COLO668 (cell line): ENCODE measurements around the gene ARSI.

Experiments used
- DNase-seq: peaks from one replicate; lab custom pipeline; 2025; ENCODE audit not compliant: unreplicated experiment; lab: John Stamatoyannopoulos, UW

Gene ARSI

GRCh38 chr5:150309101-150309885, 6.6 kb upstream of the ARSI start:
- DNase-seq, result no peak

GRCh38 chr5:150307617-150308426, 5.1 kb upstream of the ARSI start:
- no peak for DNase-seq

GRCh38 chr5:150306775-150307174, 4.1 kb upstream of the ARSI start:
- no peak for DNase-seq

- DNase-seq, result no peak
These were observed 2.9 kb upstream of the ARSI start for GRCh38 chr5:150305557-150305956.

GRCh38 chr5:150305095-150305494, 2.4 kb upstream of the ARSI start:
- DNase-seq, result no peak

- DNase-seq, result no peak
These were observed 1.9 kb upstream of the ARSI start for GRCh38 chr5:150304481-150305081.

- DNase-seq, result no peak
These were observed 1.1 kb upstream of the ARSI start for GRCh38 chr5:150303660-150304386.

- no peak for DNase-seq
These were observed 438 bp upstream of the ARSI start for GRCh38 chr5:150303070-150303615.

- no peak for DNase-seq
These were observed 804 bp downstream of the ARSI start for GRCh38 chr5:150301901-150302300.

- DNase-seq, result no peak
These were observed 1.6 kb downstream of the ARSI start for GRCh38 chr5:150301170-150301505.

GRCh38 chr5:150300496-150301169, 2.1 kb downstream of the ARSI start:
- no peak for DNase-seq

- no peak for DNase-seq
These were observed 3.0 kb downstream of the ARSI start for GRCh38 chr5:150299571-150300327.

- no peak for DNase-seq
These were observed 3.8 kb downstream of the ARSI start for GRCh38 chr5:150298701-150299451.

GRCh38 chr5:150297934-150298595, 4.6 kb downstream of the ARSI start:
- DNase-seq, result no peak

GRCh38 chr5:150297236-150297890, 5.3 kb downstream of the ARSI start:
- DNase-seq, result no peak

GRCh38 chr5:150296496-150296895, 6.2 kb downstream of the ARSI start:
- DNase-seq, result no peak

- DNase-seq, result no peak
These were observed 6.8 kb downstream of the ARSI start for GRCh38 chr5:150295741-150296486.
